HG02588 (cell line): ENCODE data around the gene TMIE.

Experiments
- ATAC-seq: cut with Tn5 transposase; IDR thresholded peaks from one replicate; pipeline ENCODE4 v1.9.1; 2021; ENCODE audit warnings: mild to moderate bottlenecking, moderate library complexity; ENCODE audit not compliant: unreplicated experiment

Gene TMIE

GRCh38 chr3:46706771-46707582, 5.8 kb downstream of the TMIE start:
- no peak for ATAC-seq

GRCh38 chr3:46707601-46708011, 6.4 kb downstream of the TMIE start:
- no peak for ATAC-seq

- no peak for ATAC-seq
Measured at GRCh38 chr3:46708401-46709156, 7.4 kb downstream of the TMIE start.

- no peak for ATAC-seq
Measured at GRCh38 chr3:46709157-46709654, 8.0 kb downstream of the TMIE start.

GRCh38 chr3:46709721-46710120, 8.5 kb downstream of the TMIE start:
- ATAC-seq: no peak

- ATAC-seq: no peak
Measured at GRCh38 chr3:46710229-46710628, 9.0 kb downstream of the TMIE start.

GRCh38 chr3:46710671-46711295, 9.6 kb downstream of the TMIE start:
- no peak for ATAC-seq

- no peak for ATAC-seq
Measured at GRCh38 chr3:46711305-46711704, 10.1 kb downstream of the TMIE start.

GRCh38 chr3:46711760-46712159, 10.6 kb downstream of the TMIE start:
- no peak for ATAC-seq

GRCh38 chr3:46712191-46713049, 11.2 kb downstream of the TMIE start:
- no peak for ATAC-seq

- no peak for ATAC-seq
Measured at GRCh38 chr3:46713050-46713897, 12.1 kb downstream of the TMIE start.

GRCh38 chr3:46713898-46714552, 12.8 kb downstream of the TMIE start:
- peak; percentile 80 for ATAC-seq

- ATAC-seq: no peak
Measured at GRCh38 chr3:46714728-46715506, 13.7 kb downstream of the TMIE start.

- no peak for ATAC-seq
Measured at GRCh38 chr3:46715507-46716175, 14.4 kb downstream of the TMIE start.

GRCh38 chr3:46716461-46717441, 15.6 kb downstream of the TMIE start:
- no peak for ATAC-seq

GRCh38 chr3:46717447-46718231, 16.4 kb downstream of the TMIE start, which contains the start of gene PRSS50:
TSS of gene PRSS50 (minus strand) at chr3:46717869. CDS start at chr3:46717824, 45 bp downstream.
- ATAC-seq: no peak
